HL-60 (cell line): Measurements from ENCODE around the gene ZBTB34.

Source experiments
- GABPA ChIP-seq: IDR thresholded peaks from 2 replicates; pipeline ENCODE4 v1.6.1; 2012; ENCODE audit warnings: low read depth
- TF ChIP-seq, protein P1 (sequence below): IDR thresholded peaks from one replicate; pipeline ENCODE4 v1.5.1; 2011; ENCODE audit warnings: low read length, control low read depth, inconsistent platforms; ENCODE audit not compliant: insufficient read depth

DNA sequence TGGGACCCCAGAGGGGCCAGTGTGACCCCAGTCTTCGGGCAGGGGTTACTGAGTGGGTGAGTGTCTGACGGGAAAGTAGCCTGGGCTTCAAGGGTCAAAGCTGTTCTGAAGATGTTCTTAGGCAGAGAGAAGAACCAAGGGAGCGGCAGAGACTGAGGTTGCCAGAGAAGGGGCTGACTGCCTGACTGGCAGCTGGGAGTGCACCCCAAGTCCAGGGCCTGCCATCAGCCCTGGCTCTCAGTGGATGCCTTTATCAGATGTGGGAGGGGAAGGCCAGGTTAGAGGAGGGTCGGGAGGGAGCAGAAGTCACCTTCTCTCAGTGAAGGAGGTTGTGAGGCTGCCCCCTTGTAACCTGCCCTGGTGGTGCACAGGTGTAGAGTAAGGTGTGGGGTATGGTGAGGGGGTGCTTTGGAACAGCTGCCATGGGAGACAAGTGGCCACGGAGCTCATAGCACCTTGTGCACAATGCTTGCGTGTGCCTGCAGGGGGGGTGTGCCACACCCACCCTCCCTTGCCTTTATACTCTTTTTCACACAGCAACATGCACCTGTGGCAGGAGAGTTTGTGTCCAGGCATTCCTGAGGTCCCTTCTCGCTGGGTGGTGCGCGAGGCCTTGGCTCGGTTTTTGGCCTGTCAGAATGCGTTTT is 73.0 kb downstream of the ZBTB34 start:
- TF ChIP-seq, protein P1, sequence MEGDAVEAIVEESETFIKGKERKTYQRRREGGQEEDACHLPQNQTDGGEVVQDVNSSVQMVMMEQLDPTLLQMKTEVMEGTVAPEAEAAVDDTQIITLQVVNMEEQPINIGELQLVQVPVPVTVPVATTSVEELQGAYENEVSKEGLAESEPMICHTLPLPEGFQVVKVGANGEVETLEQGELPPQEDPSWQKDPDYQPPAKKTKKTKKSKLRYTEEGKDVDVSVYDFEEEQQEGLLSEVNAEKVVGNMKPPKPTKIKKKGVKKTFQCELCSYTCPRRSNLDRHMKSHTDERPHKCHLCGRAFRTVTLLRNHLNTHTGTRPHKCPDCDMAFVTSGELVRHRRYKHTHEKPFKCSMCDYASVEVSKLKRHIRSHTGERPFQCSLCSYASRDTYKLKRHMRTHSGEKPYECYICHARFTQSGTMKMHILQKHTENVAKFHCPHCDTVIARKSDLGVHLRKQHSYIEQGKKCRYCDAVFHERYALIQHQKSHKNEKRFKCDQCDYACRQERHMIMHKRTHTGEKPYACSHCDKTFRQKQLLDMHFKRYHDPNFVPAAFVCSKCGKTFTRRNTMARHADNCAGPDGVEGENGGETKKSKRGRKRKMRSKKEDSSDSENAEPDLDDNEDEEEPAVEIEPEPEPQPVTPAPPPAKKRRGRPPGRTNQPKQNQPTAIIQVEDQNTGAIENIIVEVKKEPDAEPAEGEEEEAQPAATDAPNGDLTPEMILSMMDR, result no peak
- TF ChIP-seq GABPA, result no peak
